Measurements from ENCODE around the gene NCBP1. TPM values are rescaled to one million over a fixed set of nuclear protein-coding genes. Genes with fewer than 3 reads are reported as not detected.

Gene NCBP1
- total RNA-seq, 2 experiments from 2014 or later = 50.7 to 53.5 TPM

- Histone ChIP-seq H3K36me3 (ENCODE audit: insufficient read depth, low read length) (no peaks in the 10 kb centered on the region), H3K27me3 (ENCODE audit: control insufficient read depth in 1 of 2, insufficient read depth in 2 of 2, low read length in 2 of 2) (peaks cover 0 to 3% of the 10 kb centered on the region in 2 experiments), H3K9me3 (ENCODE audit: control insufficient read depth in 1 of 2, insufficient read depth in 1 of 2, low read length in 2 of 2) (peaks cover 0 to 6% of the 10 kb centered on the region in 2 experiments), H3K4me3 (ENCODE audit: low read length) (no peak overlapping the region), H3K27ac (ENCODE audit: low read depth in 1 of 2, low read length in 2 of 2) (no peak overlapping the region), H3K4me1 (ENCODE audit: insufficient read depth, low read length) (no peaks in the 10 kb centered on the region)
- intact Hi-C loops (cut with DNase I, micrococcal nuclease) = no loop called here
- DNase-seq = no peak
- ChIA-PET POLR2A (no interaction called here), CTCF (no interaction called here)
- Mint-ChIP-seq H3K9me3 (peaks cover 5% of the 10 kb centered on the region), H3K27ac (no peak overlapping the region), H3K4me3 (no peak overlapping the region), H3K27me3 (peaks cover 22% of the 10 kb centered on the region), H3K36me3 (ENCODE audit: low read depth) (no peaks in the 10 kb centered on the region), H3K4me1 (ENCODE audit: low read depth) (no peaks in the 10 kb centered on the region)
- TF ChIP-seq CTCF (IDR thresholded peaks at IDR 0.05) = no peak
- no peak for ATAC-seq (ENCODE audit: poor library complexity)
These were observed 87.8 kb downstream of the NCBP1 start for GRCh38 chr9:97721396-97721795.

- no peak for TF ChIP-seq CTCF (IDR thresholded peaks at IDR 0.05)
- ATAC-seq (ENCODE audit: poor library complexity) (no peak), DNase-seq (no peak)
- Mint-ChIP-seq H3K27me3 (peaks cover 22% of the 10 kb centered on the region), H3K36me3 (ENCODE audit: low read depth) (no peaks in the 10 kb centered on the region), H3K9me3 (peaks cover 5% of the 10 kb centered on the region), H3K27ac (no peak overlapping the region), H3K4me1 (ENCODE audit: low read depth) (no peaks in the 10 kb centered on the region), H3K4me3 (no peak overlapping the region)
- Histone ChIP-seq H3K27me3 (ENCODE audit: control insufficient read depth in 1 of 2, insufficient read depth in 2 of 2, low read length in 2 of 2) (peaks cover 0 to 3% of the 10 kb centered on the region in 2 experiments), H3K9me3 (ENCODE audit: control insufficient read depth in 1 of 2, insufficient read depth in 1 of 2, low read length in 2 of 2) (peaks cover 0 to 6% of the 10 kb centered on the region in 2 experiments), H3K36me3 (ENCODE audit: insufficient read depth, low read length) (no peaks in the 10 kb centered on the region), H3K4me3 (ENCODE audit: low read length) (no peak overlapping the region), H3K4me1 (ENCODE audit: insufficient read depth, low read length) (no peaks in the 10 kb centered on the region), H3K27ac (ENCODE audit: low read depth in 1 of 2, low read length in 2 of 2) (no peak overlapping the region)
- ChIA-PET POLR2A (no interaction called here), CTCF (no interaction called here)
- intact Hi-C loops (cut with DNase I, micrococcal nuclease) = no loop called here
These were observed 88.7 kb downstream of the NCBP1 start for GRCh38 chr9:97722331-97722730.

Other genes starting within 250 kb of the NCBP1 start
- 1 to 10 TPM; 3.3 to 3.6 TPM for gene TDRD7, start 221.7 kb upstream of the NCBP1 start, total RNA-seq
- gene TMOD1, start 132.2 kb upstream of the NCBP1 start, total RNA-seq = under 1 TPM; 0.20 to 0.47 TPM
- 10 to 100 TPM; 23.8 to 26.0 TPM for gene TSTD2, start 453 bp upstream of the NCBP1 start, total RNA-seq
- 10 to 100 TPM; 20.2 to 23.3 TPM for gene XPA, start 63.5 kb downstream of the NCBP1 start, total RNA-seq
- not detected for gene FOXE1, start 219.4 kb downstream of the NCBP1 start, total RNA-seq